Spinal cord (tissue), 10 donors: ENCODE data around the gene WWOX. TPM values are rescaled to one million over a fixed set of nuclear protein-coding genes. Genes with fewer than 3 reads are reported as not detected.

Experiments used
- DNase-seq, 6 donors: peaks; one replicate each; pipeline versions ENCODE4 v3.0.0 to v3.0.0-alpha.2; 2013 to 2015; ENCODE audit warnings: low spot score in 6 of 6, low read depth in 4 of 6
- H3K27ac ChIP-seq: one replicate; pipeline ENCODE4 v1.5.1; 2013; ENCODE audit warnings: low read depth, low read length, control low read depth
- H3K27me3 ChIP-seq: one replicate; pipeline ENCODE4 v1.6.1; 2013; ENCODE audit warnings: low read length; ENCODE audit not compliant: control insufficient read depth, insufficient read depth
- H3K36me3 ChIP-seq: one replicate; pipeline ENCODE4 v1.6.1; 2013; ENCODE audit warnings: low read length; ENCODE audit not compliant: control insufficient read depth, insufficient read depth
- H3K4me1 ChIP-seq: one replicate; pipeline ENCODE4 v1.6.1; 2013; ENCODE audit warnings: low read length; ENCODE audit not compliant: control insufficient read depth, insufficient read depth
- H3K4me3 ChIP-seq: one replicate; pipeline ENCODE4 v1.5.1; 2013; ENCODE audit warnings: low read depth, low read length, control low read depth
- H3K9me3 ChIP-seq: one replicate; pipeline ENCODE4 v1.6.1; 2013; ENCODE audit warnings: low read length; ENCODE audit not compliant: control insufficient read depth, insufficient read depth
- WGBS: methylation state at CpG from one replicate; pipeline ENCODE4 v1.1.5; 2013; ENCODE audit warnings: missing lambda C conversion rate; ENCODE audit not compliant: insufficient coverage; 5-methylcytosine and 5-hydroxymethylcytosine counted together
- polyA plus RNA-seq, 2 donors: library from polyadenylated mRNA; unstranded; fragments of 120-200 nt; gene quantifications; one replicate each; pipeline ENCODE4 v1.2.1, GENCODE V29; 2013; ENCODE audit not compliant: insufficient read length in 2 of 2
- total RNA-seq, 2 donors: library from RNA; depleted of rRNA in 1 of 2; stranded (reverse); fragments of 120-200 nt in 1 of 2; fragments of >200 nt in 1 of 2; gene quantifications; one replicate each; pipeline versions ENCODE4 v1.2.3 to v1.2.4, GENCODE V29; 2013 to 2014
- donor health status: healthy.

WWOX gene
- total and polyA plus RNA-seq, 4 donors = 27.5 to 51.5 (median 32.5) TPM

- WGBS = 69% methylated on average over 2 of the region's 6 CpGs
- DNase-seq = peak in 1 of 6 donors; percentile 55
- no peaks in the 10 kb centered on the region for H3K27me3 ChIP-seq
- H3K36me3 ChIP-seq = no peaks in the 10 kb centered on the region
- H3K27ac ChIP-seq = peak overlapping the region; percentile 43
- H3K4me1 ChIP-seq = no peaks in the 10 kb centered on the region
- no peak overlapping the region for H3K4me3 ChIP-seq
- H3K9me3 ChIP-seq = no peaks in the 10 kb centered on the region
Observed at GRCh38 chr16:79137426-79137939, 1038.0 kb downstream of the WWOX start.

- Histone ChIP-seq H3K27ac (no peak overlapping the region), H3K27me3 (no peaks in the 10 kb centered on the region), H3K4me1 (no peaks in the 10 kb centered on the region), H3K9me3 (no peaks in the 10 kb centered on the region), H3K36me3 (no peaks in the 10 kb centered on the region), H3K4me3 (no peak overlapping the region)
- WGBS = 74% methylated on average over 3 of the region's 7 CpGs
- DNase-seq = no peak
Observed at GRCh38 chr16:79139799-79140198, 1040.3 kb downstream of the WWOX start.

GRCh38 chr16:79143026-79143425 lies 1043.6 kb downstream of the WWOX start:
- H3K4me1 ChIP-seq = no peaks in the 10 kb centered on the region
- H3K4me3 ChIP-seq = no peak overlapping the region
- DNase-seq = no peak
- H3K36me3 ChIP-seq = no peaks in the 10 kb centered on the region
- WGBS = no CpG with 5 or more reads among the region's 2 CpGs
- no peaks in the 10 kb centered on the region for H3K9me3 ChIP-seq
- no peaks in the 10 kb centered on the region for H3K27me3 ChIP-seq
- no peak overlapping the region for H3K27ac ChIP-seq

- no peak for DNase-seq
- Histone ChIP-seq H3K27ac (no peak overlapping the region), H3K36me3 (no peaks in the 10 kb centered on the region), H3K4me1 (no peaks in the 10 kb centered on the region), H3K27me3 (no peaks in the 10 kb centered on the region), H3K4me3 (no peak overlapping the region), H3K9me3 (no peaks in the 10 kb centered on the region)
- WGBS = no CpG with 5 or more reads among the region's 1 CpG
Observed at GRCh38 chr16:79150151-79150550, 1050.7 kb downstream of the WWOX start.

- H3K27me3 ChIP-seq = no peaks in the 10 kb centered on the region
- 87% methylated on average over 10 of the region's 13 CpGs for WGBS
Observed at GRCh38 chr16:79150632-79151310, 1051.3 kb downstream of the WWOX start.

GRCh38 chr16:79154086-79154485 lies 1054.6 kb downstream of the WWOX start:
- DNase-seq = no peak
- 37% methylated on average over 2 of the region's 3 CpGs for WGBS

More at GRCh38 chr16:79150632-79151310, 1051.3 kb downstream of the WWOX start:
- DNase-seq = no peak
- Histone ChIP-seq H3K4me1 (no peaks in the 10 kb centered on the region), H3K9me3 (no peaks in the 10 kb centered on the region), H3K27ac (no peak overlapping the region), H3K36me3 (no peaks in the 10 kb centered on the region), H3K4me3 (no peak overlapping the region)

GRCh38 chr16:79155471-79155870 lies 1056.0 kb downstream of the WWOX start:
- DNase-seq = no peak
- H3K27ac ChIP-seq = no peak overlapping the region
- no CpG with 5 or more reads among the region's 3 CpGs for WGBS
- H3K9me3 ChIP-seq = no peaks in the 10 kb centered on the region
- no peaks in the 10 kb centered on the region for H3K27me3 ChIP-seq
- no peaks in the 10 kb centered on the region for H3K4me1 ChIP-seq
- H3K36me3 ChIP-seq = no peaks in the 10 kb centered on the region
- H3K4me3 ChIP-seq = no peak overlapping the region

More at GRCh38 chr16:79154086-79154485, 1054.6 kb downstream of the WWOX start:
- Histone ChIP-seq H3K4me1 (no peaks in the 10 kb centered on the region), H3K27me3 (no peaks in the 10 kb centered on the region), H3K9me3 (no peaks in the 10 kb centered on the region), H3K27ac (no peak overlapping the region), H3K4me3 (no peak overlapping the region), H3K36me3 (no peaks in the 10 kb centered on the region)

GRCh38 chr16:79155904-79156303 lies 1056.5 kb downstream of the WWOX start:
- Histone ChIP-seq H3K4me3 (no peak overlapping the region), H3K36me3 (no peaks in the 10 kb centered on the region), H3K4me1 (no peaks in the 10 kb centered on the region), H3K27me3 (no peaks in the 10 kb centered on the region), H3K9me3 (no peaks in the 10 kb centered on the region), H3K27ac (no peak overlapping the region)
- DNase-seq = no peak
- no CpG with 5 or more reads among the region's 4 CpGs for WGBS

- Histone ChIP-seq H3K4me3 (no peak overlapping the region), H3K27me3 (no peaks in the 10 kb centered on the region), H3K27ac (no peak overlapping the region), H3K4me1 (no peaks in the 10 kb centered on the region), H3K9me3 (no peaks in the 10 kb centered on the region), H3K36me3 (no peaks in the 10 kb centered on the region)
- no CpG with 5 or more reads among the region's 1 CpG for WGBS
- DNase-seq = no peak
Observed at GRCh38 chr16:79156761-79157160, 1057.3 kb downstream of the WWOX start.

GRCh38 chr16:79158337-79158736 lies 1058.9 kb downstream of the WWOX start:
- Histone ChIP-seq H3K4me1 (peaks cover 1% of the 10 kb centered on the region), H3K4me3 (no peak overlapping the region), H3K27me3 (no peaks in the 10 kb centered on the region), H3K27ac (no peak overlapping the region), H3K36me3 (no peaks in the 10 kb centered on the region), H3K9me3 (no peaks in the 10 kb centered on the region)
- 90% methylated on average over 6 of the region's 6 CpGs for WGBS
- no peak for DNase-seq
